ENCODE data around the gene FYB2.
"Not testable (repeated sequence)": the region's sequence is repeated elsewhere in the genome, so short reads cannot be mapped to it uniquely, and the experiment has no call there.

The FYB2 gene

GRCh38 chr1:56798053-56798471 lies 21.1 kb downstream of the FYB2 start:
- no peak for DNase-seq (ENCODE audit: low read depth in 4 of 4, low spot score in 1 of 4)

- no peak for DNase-seq (ENCODE audit: low read depth in 4 of 4, low spot score in 1 of 4)
Observed at GRCh38 chr1:56797065-56797685, 22.0 kb downstream of the FYB2 start.

- DNase-seq (ENCODE audit: low read depth in 4 of 4, low spot score in 1 of 4): no peak
Observed at GRCh38 chr1:56795870-56796269, 23.3 kb downstream of the FYB2 start.

- no peak for DNase-seq (ENCODE audit: low read depth in 4 of 4, low spot score in 1 of 4)
Observed at GRCh38 chr1:56790036-56790435, 29.2 kb downstream of the FYB2 start.

GRCh38 chr1:56788588-56788987 lies 30.6 kb downstream of the FYB2 start:
- no peak for DNase-seq (ENCODE audit: low read depth in 4 of 4, low spot score in 1 of 4)

- no peak for DNase-seq (ENCODE audit: low read depth in 4 of 4, low spot score in 1 of 4)
Observed at GRCh38 chr1:56788102-56788501, 31.1 kb downstream of the FYB2 start.

- no peak for DNase-seq (ENCODE audit: low read depth in 4 of 4, low spot score in 1 of 4)
Observed at GRCh38 chr1:56787330-56787729, 31.9 kb downstream of the FYB2 start.

- DNase-seq (ENCODE audit: low read depth in 4 of 4, low spot score in 1 of 4): no peak
Observed at GRCh38 chr1:56782773-56783172, 36.4 kb downstream of the FYB2 start.

GRCh38 chr1:56780826-56781225 lies 38.4 kb downstream of the FYB2 start:
- DNase-seq (ENCODE audit: low read depth in 4 of 4, low spot score in 1 of 4): no peak

GRCh38 chr1:56780128-56780750 lies 39.0 kb downstream of the FYB2 start:
- DNase-seq (ENCODE audit: low read depth in 4 of 4, low spot score in 1 of 4): no peak

GRCh38 chr1:56777972-56778371 lies 41.2 kb downstream of the FYB2 start:
- no peak for DNase-seq (ENCODE audit: low read depth in 4 of 4, low spot score in 1 of 4)

GRCh38 chr1:56774732-56775131 lies 44.5 kb downstream of the FYB2 start:
- not testable (repeated sequence) for DNase-seq (ENCODE audit: low read depth in 4 of 4, low spot score in 1 of 4)

GRCh38 chr1:56774067-56774609 lies 45.1 kb downstream of the FYB2 start:
- DNase-seq (ENCODE audit: low read depth in 4 of 4, low spot score in 1 of 4): no peak

- DNase-seq (ENCODE audit: low read depth in 4 of 4, low spot score in 1 of 4): no peak
Observed at GRCh38 chr1:56773341-56774066, 45.7 kb downstream of the FYB2 start.

GRCh38 chr1:56771717-56772116 lies 47.5 kb downstream of the FYB2 start:
- DNase-seq (ENCODE audit: low read depth in 4 of 4, low spot score in 1 of 4): no peak

- DNase-seq (ENCODE audit: low read depth in 4 of 4, low spot score in 1 of 4): no peak
Observed at GRCh38 chr1:56758794-56759193, 60.4 kb downstream of the FYB2 start.

GRCh38 chr1:56758135-56758534 lies 61.1 kb downstream of the FYB2 start:
- DNase-seq (ENCODE audit: low read depth in 4 of 4, low spot score in 1 of 4): no peak

- no peak for DNase-seq (ENCODE audit: low read depth in 4 of 4, low spot score in 1 of 4)
Observed at GRCh38 chr1:56755911-56756310, 63.3 kb downstream of the FYB2 start.

GRCh38 chr1:56754708-56755479 lies 64.3 kb downstream of the FYB2 start:
- DNase-seq (ENCODE audit: low read depth in 4 of 4, low spot score in 1 of 4): no peak

- DNase-seq (ENCODE audit: low read depth in 4 of 4, low spot score in 1 of 4): no peak
Observed at GRCh38 chr1:56745231-56745630, 74.0 kb downstream of the FYB2 start.

GRCh38 chr1:56728964-56729363 lies 90.2 kb downstream of the FYB2 start:
- no peak for DNase-seq (ENCODE audit: low read depth in 4 of 4, low spot score in 1 of 4)

Data from stimulated activated CD4-positive, alpha-beta T cell treated with anti-CD3 and anti-CD28 coated beads, Interleukin-1b, Interleukin-23, amount 100 ng/mL, for 24 hours (primary cell).